AG09319 (cell line): Measurements from ENCODE around the gene CASP9.

Experiments
- DNase-seq: peaks from one replicate; pipeline ENCODE4 v3.0.0-alpha.2; 2010; ENCODE audit warnings: low read depth; ENCODE audit errors: extremely low read depth
- TF ChIP-seq, protein P1 (sequence below): IDR thresholded peaks from 2 replicates; pipeline ENCODE4 v1.5.1; 2011; ENCODE audit warnings: low read depth, mild to moderate bottlenecking, inconsistent platforms, low read length, moderate library complexity

Gene CASP9

DNA sequence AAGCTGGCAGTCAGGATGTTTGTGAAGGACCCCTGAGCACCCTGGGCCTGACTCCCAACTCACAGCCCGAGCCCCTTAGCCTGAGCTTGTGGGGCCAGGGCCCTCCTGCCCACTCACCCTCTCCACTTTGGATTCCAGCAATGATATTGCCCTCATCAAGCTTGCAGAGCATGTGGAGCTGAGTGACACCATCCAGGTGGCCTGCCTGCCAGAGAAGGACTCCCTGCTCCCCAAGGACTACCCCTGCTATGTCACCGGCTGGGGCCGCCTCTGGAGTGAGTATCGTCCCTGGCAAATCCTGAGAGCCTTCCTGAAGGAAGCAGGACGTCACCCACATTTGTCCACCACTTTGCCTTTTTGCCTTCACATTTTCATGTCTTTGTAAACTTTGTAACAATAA is 80.7 kb downstream of the CASP9 start:
- no peak for DNase-seq
- TF ChIP-seq, protein P1, sequence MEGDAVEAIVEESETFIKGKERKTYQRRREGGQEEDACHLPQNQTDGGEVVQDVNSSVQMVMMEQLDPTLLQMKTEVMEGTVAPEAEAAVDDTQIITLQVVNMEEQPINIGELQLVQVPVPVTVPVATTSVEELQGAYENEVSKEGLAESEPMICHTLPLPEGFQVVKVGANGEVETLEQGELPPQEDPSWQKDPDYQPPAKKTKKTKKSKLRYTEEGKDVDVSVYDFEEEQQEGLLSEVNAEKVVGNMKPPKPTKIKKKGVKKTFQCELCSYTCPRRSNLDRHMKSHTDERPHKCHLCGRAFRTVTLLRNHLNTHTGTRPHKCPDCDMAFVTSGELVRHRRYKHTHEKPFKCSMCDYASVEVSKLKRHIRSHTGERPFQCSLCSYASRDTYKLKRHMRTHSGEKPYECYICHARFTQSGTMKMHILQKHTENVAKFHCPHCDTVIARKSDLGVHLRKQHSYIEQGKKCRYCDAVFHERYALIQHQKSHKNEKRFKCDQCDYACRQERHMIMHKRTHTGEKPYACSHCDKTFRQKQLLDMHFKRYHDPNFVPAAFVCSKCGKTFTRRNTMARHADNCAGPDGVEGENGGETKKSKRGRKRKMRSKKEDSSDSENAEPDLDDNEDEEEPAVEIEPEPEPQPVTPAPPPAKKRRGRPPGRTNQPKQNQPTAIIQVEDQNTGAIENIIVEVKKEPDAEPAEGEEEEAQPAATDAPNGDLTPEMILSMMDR: no peak

DNA sequence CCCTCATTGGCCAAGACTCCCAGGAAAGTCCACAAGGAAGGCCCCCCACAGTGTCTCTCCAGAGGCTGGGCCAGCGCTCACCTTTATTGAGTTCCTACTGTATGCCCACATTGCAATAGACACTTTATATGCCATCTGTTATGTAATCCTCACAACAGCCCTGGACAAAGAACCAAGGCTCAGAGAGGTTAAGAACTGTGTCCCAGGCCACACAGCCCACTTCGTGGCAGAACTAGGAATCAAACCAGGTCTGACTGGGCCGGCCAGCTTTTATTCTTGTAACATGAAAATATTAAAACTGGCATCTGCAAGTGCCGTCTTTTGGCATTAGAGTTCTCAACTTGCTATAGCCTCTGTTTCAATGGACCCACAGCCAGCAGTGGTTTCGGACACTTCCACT is 81.3 kb downstream of the CASP9 start:
- TF ChIP-seq, protein P1: no peak

DNA sequence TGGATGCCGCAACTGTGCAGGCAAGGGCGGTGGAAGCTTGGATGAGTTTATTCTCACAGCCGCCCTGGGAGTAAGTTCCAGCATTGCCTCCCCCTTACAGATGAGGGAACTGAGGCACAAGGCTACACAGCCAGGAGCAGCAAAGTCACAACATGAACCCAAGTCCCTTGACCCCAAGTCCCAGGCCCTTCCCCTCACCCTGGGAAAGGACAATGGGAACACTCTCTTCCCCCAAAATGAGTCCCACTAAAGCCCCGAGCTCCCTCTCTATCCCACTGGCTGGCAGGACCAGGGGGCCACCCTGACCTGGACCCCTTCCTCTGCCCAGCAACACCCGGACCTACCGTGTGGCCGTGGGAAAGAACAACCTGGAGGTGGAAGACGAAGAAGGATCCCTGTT is 81.9 kb downstream of the CASP9 start:
- DNase-seq: no peak
- TF ChIP-seq, protein P1: no peak

More for the DNA sequence above, 81.3 kb downstream of the CASP9 start:
- DNase-seq: no peak
